NCI-H2227 (cell line): ENCODE results near the gene ZNF771.
A peak's percentile ranks its signal among the peaks of the same experiment; 100 is the strongest.

ENCODE experiments used
- DNase-seq: peaks from one replicate; lab custom pipeline; 2025; ENCODE audit not compliant: unreplicated experiment; lab: John Stamatoyannopoulos, UW

ZNF771 gene

GRCh38 chr16:30398661-30399434, 8.6 kb upstream of the ZNF771 start:
- peak; percentile 37 for DNase-seq

GRCh38 chr16:30399435-30400186, 7.8 kb upstream of the ZNF771 start:
- no peak for DNase-seq

- no peak for DNase-seq
Observed at GRCh38 chr16:30401768-30402425, 5.5 kb upstream of the ZNF771 start.

GRCh38 chr16:30406795-30407101, 658 bp upstream of the ZNF771 start:
- no peak for DNase-seq

GRCh38 chr16:30407804-30408534, 563 bp downstream of the ZNF771 start:
- peak; percentile 34 for DNase-seq

GRCh38 chr16:30409125-30410060, 2.0 kb downstream of the ZNF771 start:
- DNase-seq = peak; percentile 93

GRCh38 chr16:30413112-30413806, 5.9 kb downstream of the ZNF771 start:
- no peak for DNase-seq

GRCh38 chr16:30414159-30414558, 6.8 kb downstream of the ZNF771 start:
- DNase-seq = no peak

GRCh38 chr16:30416047-30416603, 8.7 kb downstream of the ZNF771 start:
- DNase-seq = no peak

GRCh38 chr16:30416624-30417528, 9.5 kb downstream of the ZNF771 start:
- DNase-seq = peak; percentile 63

- peak; percentile 99 for DNase-seq
Observed at GRCh38 chr16:30417529-30418349, 10.3 kb downstream of the ZNF771 start.

- DNase-seq = peak; percentile 31
Observed at GRCh38 chr16:30418350-30419181, 11.2 kb downstream of the ZNF771 start.

- DNase-seq = no peak
Observed at GRCh38 chr16:30421010-30421409, 13.6 kb downstream of the ZNF771 start.

- no peak for DNase-seq
Observed at GRCh38 chr16:30428055-30428454, 20.6 kb downstream of the ZNF771 start.

GRCh38 chr16:30429418-30429677, 21.9 kb downstream of the ZNF771 start:
- DNase-seq = no peak

GRCh38 chr16:30429678-30430427, 22.4 kb downstream of the ZNF771 start, which contains the start of gene DCTPP1:
DCTPP1 (minus strand) TSS chr16:30430030; CDS start chr16:30429980, 50 bp downstream.
- DNase-seq = peak; percentile 99
